ENCODE data around the gene EPHA4.

EPHA4 gene

GRCh38 chr2:221502270-221503010 lies 69.7 kb downstream of the EPHA4 start:
- DNase-seq, result no peak

DNA sequence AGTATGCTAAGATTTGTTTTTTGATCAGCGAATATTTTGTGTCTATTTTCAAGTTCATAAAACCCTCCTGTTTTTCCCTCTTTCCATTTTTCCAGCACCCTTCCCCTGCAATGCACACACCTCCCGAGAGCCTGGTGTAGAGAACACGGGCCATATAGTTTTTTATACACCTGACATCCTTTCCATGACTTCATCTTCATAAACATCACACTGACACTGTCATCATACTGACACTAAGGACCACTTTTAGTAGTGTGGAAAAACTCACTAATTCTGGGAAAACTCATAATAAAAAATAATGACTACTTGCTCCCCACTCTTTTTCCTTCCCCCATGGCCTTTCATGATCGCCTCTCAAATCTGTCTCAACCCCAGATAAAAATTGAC lies 70.2 kb downstream of the EPHA4 start:
- no peak for DNase-seq

GRCh38 chr2:221501210-221501882 lies 70.8 kb downstream of the EPHA4 start:
- no peak for DNase-seq

- no peak for DNase-seq
These were observed 71.4 kb downstream of the EPHA4 start for GRCh38 chr2:221500501-221501209.

DNA sequence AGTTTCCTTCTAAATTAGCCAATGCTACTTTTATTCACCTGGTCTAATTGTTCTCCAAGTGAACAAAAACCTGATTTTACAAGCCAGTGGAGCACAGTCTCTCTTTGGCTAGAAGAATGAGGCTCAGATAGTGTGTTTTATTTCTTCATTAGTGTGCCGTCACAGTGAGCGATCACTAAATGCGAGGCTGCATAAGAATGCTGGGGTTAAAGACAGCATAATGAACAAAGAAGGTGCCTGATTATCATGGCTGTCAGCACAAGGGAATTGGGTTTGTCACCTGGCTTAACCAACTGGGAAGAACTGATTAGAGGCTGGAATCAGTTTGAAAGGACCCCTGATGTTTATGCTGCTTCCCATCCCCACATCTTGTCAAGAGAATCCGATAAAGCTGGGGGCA lies 76.4 kb downstream of the EPHA4 start:
- no peak for DNase-seq

DNA sequence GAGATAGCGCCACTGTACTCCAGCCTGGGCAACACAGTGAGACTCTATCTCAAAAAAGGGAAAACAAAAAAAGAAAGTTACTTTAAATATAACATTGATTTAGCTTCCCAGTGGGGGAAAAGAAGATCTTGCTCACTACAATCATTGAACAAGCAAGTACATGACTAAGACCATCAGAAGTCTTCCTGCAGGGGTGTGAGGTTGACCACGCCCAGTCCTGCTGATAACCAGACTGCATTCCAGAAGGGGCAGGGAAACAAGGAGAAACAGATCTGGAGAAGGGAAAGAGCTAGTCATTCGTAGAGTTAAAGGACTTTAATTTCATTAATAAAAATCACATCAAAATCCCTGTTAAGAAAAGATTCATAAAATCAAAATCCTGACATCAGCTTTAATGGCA lies 77.5 kb downstream of the EPHA4 start:
- no peak for DNase-seq

GRCh38 chr2:221493391-221493790 lies 78.7 kb downstream of the EPHA4 start:
- DNase-seq, result no peak

GRCh38 chr2:221492636-221493035 lies 79.5 kb downstream of the EPHA4 start:
- DNase-seq, result no peak

DNA sequence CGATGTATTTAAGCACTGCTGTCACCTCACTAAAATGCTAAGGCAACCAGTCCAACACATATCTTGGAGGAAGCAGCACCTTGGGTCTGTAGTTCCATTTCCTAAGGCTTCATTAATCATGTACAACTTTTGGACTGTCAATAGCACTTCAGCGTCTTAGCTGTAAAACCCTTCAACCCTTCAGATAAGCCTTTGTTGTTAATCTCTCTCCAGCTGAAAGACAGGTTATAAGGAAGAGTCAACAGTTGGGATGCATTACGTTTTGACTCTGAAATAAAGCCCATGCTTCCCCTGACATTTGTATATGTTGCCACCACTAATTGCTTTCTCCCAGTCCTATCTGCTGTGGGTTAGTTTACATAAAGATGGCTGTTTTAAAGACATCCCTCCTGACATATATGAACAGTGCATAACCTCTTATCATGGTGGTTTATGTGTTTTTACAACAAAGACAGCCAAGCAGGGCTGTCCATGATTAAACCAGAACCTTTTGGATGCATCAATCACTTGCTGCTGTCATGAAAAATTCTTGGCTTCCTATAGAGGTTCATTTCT lies 81.5 kb downstream of the EPHA4 start:
- DNase-seq, result no peak

- DNase-seq, result no peak
These were observed 83.8 kb downstream of the EPHA4 start for GRCh38 chr2:221488136-221488807.

DNA sequence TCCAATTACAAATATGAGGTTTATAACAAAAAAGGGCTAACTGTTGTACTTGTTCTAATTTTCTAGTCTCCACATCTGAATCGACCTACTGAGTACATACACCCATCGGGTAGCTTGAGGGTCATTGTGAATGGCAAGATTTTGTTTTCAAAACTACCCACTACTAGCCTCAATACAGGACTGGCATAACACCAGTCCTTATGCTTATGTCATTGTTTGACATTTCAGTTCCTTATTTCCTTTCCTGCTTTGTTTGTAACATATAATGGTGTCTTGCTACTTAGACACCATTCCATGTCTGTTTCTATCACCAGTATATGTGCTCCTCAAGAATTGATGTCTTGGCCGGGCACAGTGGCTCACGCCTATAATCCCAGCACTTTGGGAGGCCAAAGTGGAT lies 86.0 kb downstream of the EPHA4 start:
- DNase-seq, result no peak

GRCh38 chr2:221485503-221485870 lies 86.6 kb downstream of the EPHA4 start:
- DNase-seq, result no peak

- DNase-seq, result no peak
These were observed 87.2 kb downstream of the EPHA4 start for GRCh38 chr2:221484761-221485502.

DNA sequence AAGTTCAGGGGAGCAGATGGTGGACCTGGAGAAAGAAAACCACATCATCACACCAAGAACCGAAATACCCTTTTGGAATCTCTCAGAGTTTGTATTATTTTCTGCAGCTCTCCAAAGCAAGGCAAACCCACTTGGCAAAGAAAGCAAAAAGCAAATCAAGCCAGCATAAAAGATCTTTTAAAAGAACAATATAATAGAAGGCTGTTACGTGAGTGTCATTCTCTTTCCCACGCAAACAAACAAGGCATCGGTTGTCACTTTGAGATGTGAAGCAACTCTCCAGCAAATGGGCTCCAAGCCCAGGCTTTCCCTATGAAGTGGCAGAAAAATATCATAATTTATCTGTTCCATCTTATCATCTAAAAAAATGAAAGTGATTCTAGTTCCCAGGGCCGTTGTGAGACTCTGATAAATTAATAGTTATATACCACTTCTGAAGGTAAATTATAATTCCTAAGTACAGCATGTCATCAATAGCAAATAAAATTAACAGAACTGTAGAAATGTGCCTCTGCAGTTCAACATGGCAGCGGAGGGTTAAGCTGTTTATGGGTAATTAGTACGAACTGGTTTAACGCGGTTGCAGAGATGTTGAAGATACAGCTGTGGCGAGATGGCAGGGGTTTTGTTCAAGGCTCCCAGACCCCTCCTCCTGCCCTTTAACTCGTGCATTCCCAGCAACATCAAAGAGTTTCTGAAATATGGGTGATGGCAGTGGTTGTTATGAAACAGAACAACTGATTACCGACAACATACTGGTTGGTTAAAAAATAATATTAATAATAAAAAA lies 89.2 kb downstream of the EPHA4 start:
- DNase-seq, result no peak

DNA sequence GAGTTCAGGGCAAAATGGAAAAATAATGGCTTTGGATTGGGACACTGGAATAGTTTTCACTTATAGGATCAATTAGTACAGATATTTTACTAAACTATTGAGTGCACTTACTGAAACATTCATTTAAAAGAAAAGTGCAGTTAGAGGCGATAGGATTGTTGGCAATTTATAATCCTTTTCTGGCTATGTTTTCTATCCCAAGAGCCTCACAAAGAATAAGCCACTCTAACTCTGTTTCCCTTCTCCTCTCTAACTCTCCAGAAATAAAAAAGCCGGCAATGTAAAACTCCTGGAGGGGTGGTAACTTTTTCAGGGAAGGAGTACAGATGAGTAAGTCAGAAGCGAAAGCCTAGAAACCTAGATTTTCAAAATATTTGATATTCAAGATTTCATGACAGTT lies 91.3 kb downstream of the EPHA4 start:
- DNase-seq, result no peak

- DNase-seq, result no peak
These were observed 91.9 kb downstream of the EPHA4 start for GRCh38 chr2:221480163-221480562.

DNA sequence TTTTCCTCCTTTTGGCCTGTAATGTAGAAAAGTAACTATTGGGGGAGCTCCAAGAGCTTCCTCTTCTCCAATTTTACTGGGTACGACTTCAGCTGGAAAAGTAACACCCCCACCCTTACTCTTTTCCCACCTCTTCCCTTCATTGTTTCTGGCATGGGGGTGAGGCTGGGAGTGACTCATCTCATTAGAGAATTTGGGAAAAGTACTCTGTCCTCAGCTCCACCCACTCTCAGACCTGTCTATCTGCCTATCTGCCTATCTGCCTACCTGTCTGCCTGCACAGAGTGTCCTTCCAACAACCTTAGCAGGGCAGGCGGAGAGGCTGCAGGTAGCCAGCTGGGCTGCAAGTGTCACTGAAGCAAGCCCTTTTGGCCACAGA lies 93.6 kb downstream of the EPHA4 start:
- no peak for DNase-seq

GRCh38 chr2:221477714-221478484 lies 94.2 kb downstream of the EPHA4 start:
- no peak for DNase-seq

DNA sequence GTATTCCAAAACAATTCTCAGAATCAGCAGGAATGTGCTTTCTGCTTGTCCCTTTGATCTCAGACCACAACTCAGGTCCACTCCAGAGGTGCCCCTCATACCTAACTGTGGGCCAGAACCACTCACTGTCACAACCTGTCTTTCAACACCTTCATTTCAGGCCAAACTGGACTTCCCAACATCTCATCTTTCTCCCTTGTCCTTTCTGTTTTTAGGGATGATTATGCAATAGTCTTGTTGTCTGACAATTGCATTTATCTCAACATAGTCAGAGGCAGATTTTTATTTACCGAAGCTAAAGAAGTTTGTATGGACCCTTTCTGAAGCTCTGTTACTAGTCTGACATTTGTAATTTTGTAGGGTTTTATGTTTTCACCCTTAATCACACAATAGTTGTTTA lies 95.9 kb downstream of the EPHA4 start:
- no peak for DNase-seq

GRCh38 chr2:221473451-221473850 lies 98.7 kb downstream of the EPHA4 start:
- DNase-seq, result no peak

- no peak for DNase-seq
These were observed 103.8 kb downstream of the EPHA4 start for GRCh38 chr2:221468317-221468716.

Data from COR-L47 (cell line).